HG03025 (cell line): ENCODE data around the gene SKIDA1.

ENCODE experiments used
- ATAC-seq: cut with Tn5 transposase; IDR thresholded peaks from one replicate; pipeline ENCODE4 v1.9.1; 2021; ENCODE audit warnings: mild to moderate bottlenecking, moderate library complexity; ENCODE audit not compliant: unreplicated experiment, low FRiP score

SKIDA1 gene

DNA sequence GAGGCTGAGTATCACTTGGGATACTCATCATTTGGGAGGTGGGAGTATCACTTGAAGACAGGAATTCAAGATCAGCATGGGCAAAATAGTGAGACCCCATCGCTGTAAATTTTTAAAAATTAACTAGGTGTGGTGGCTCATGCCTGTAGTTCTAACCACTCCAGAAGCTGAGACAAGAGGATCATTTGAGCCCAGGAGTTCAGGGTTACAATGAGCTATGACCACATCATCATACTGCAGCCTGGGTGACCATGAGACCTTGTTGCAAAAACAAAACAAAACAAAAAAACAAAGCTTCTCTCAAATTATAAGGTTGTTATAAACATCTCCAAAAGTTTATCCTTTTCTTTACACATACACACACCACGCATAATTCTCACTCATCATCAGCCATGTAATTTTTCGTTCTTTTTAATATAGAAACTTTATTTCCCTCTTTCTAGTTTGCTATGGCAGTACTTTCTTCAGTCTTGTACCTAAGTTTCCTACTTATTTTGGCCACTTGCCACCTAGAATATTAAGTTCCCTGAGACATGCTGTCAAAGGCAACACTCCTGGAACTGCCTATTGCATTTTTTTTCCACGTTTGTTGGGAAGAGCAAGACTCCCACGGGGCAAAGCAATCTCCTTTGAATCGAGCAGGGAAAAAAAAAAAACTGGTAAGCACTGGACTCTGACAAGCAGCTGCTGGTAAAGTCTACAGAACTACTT lies 37.1 kb downstream of the SKIDA1 start:
- ATAC-seq = no peak

DNA sequence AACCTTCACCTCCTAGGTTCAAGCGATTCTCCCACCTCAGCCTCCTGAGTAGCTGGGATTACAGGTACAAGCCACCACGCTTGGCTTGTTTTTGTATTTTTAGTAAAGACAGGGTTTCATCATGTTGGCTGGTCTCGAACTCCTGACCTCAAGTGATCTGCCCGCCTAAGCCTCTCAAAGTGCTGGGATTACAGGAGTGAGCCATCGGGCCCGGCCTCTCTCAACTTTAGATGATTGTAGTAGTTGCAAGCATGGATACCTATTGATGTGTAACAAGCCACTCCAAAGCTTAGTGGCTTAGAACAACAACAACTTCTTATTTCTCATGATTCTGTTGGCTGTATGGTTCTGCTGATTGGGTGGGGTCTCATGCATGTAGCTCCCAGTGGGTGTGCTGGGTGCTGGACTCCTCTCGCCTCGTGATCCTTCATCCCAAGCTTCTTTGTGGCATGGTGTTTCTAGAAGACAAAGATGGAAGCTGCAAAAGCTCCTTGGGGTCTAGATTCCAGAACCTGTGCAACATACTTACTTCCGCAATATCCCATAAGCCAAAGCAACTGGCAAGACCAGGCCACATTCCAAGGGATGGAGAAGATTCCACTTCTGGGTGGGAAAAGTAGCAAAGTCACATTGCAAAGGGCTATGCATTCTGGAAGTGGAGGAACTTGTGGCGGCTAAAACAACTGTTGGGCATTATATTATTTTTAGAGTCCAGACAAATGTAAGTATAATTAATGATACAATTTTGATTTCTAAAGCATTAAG lies 37.9 kb downstream of the SKIDA1 start:
- ATAC-seq = no peak

DNA sequence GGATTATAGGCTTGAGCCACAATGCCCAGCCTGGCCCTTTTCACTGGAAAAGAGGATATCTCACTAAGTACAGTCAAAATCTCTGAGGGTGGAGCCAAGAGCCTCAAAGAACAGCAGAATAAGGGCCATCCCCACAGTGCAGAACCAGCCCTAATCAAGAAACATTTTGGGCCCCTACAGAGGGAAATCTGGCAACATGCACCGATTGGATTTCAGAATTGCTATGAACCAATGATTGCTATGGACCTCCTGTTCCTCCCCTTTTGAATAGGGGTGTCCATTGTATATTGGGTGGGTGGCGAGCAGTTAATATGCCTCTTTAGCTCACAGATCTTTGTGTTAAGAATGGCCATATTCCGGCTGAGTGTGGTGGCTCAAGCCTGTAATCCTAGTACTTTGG lies 42.7 kb downstream of the SKIDA1 start:
- ATAC-seq = no peak

DNA sequence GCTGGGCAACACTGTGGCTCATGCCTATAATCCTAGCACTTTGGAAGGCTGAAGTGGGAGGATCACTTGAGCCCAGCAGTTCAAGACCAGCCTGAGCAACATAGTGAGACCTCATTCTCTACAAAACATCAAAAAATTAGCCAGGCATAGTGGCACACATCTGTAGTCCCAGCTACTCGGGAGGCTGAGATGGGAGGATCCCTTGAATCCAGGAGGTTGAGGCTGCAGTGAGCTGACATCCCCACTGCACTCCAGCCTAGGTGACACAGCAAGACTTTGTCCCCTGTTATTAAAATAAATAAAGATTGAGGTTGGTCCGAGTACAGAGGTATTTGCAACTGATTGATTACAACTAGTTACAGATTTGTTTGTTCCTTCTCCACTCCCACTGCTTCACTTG lies 44.1 kb downstream of the SKIDA1 start:
- no peak for ATAC-seq

DNA sequence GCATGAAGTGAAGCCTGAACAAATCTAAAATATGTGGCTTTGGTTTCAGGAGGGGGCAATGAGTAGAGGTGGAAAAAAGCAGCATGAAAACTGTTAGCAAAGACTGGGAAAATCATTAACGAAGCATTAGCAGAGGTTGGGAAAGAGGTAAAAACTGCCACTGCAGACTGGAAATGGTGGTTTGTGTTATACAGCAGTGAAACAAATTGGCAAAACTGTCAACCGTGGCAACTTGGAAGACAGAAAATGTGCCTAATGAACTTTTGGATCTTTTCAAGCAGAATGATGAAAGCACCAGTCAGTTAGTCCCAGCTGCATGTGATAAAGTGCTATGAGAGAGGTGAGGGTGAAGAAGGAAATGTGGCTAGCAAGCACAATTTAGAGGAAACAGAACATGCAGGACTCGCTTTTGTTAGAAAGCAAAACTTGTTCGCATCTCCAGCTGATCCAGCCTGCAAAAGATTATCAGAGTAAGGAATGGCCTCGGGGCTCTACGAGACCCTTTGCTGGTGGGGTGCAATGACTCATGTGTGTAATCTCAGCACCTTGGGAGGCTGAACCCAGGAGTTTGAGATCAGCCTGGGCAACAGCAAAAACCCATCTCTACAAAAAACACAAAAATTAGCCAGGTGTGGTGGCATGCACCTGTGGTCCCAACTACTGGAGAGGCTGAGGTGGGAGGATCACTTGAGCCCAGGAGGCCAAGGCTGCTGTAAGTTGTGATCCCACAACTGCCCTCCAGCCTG lies 45.7 kb downstream of the SKIDA1 start:
- ATAC-seq = no peak

DNA sequence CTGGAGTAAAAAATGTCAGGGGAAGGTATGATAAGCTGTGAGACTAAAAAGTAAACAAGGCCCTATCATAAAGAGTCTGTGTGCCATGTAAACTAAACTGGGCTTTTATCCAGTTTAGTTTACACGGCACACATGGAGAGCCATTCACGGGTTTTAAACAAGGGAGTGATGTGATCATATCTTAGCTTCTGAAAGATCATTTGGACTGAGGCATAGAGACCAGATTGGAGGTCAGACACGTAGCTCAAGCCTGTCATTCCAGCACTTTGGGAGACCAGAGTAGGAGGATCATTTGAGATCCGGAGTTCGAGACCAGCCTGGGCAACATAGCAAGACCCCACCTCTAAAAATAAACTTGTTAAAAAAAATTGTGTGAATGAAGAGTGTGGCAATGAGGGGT lies 50.1 kb downstream of the SKIDA1 start:
- ATAC-seq = no peak

DNA sequence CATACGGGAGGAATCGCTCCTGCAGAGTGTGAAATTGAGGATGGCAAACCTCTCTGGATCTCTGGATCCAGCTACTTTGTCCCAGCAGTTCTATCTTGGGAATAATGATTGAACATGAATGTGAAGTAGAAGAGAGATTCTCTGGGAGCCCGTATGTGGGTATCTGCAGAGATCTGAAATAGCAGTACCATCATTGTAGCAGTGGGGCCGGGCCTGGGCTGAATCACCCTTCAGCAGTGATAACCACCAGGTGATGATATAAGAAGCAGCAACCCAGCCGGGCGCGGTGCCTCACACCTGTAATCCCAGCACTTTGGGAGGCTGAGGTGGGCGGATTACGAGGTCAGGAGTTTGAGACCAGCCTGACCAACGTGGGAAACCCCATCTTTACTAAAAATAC lies 51.9 kb downstream of the SKIDA1 start:
- no peak for ATAC-seq

DNA sequence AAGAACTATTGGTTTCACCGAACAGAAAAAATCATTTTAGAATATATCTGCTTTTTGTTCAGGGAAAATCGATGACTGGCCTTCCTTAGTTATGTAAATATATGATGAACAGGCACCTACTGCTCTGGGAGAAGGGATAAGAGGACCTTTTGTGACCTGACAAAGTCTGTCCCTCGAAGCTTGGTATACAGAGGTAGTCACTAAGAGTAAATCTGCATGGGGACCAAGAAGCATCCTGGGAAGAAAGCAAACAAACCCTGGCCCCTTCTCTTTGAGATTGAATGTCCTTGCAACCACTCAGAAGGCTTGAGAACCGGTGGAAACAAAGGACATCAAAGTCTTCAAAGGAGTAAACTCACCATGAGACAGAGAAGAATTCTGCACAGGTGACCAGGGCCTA lies 52.3 kb downstream of the SKIDA1 start:
- ATAC-seq = no peak

DNA sequence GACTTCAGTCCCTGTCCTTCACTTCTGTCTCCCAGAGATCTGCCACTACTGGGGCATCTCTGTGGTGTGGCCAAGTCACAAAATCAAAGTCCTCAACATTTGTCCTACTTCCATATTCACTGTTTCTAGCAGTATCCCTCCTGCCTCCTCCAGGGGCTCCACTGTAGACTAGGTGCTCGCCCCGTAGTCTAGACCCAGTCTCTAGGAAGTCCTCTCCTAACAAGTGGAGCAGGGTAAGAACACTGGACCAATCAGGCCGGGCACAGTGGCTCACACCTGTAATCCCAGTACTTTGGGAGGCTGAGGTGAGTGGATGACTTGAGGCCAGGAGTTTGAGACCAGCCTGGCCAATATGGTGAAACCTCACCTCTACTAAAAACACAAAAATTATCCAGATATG lies 57.4 kb downstream of the SKIDA1 start:
- no peak for ATAC-seq

DNA sequence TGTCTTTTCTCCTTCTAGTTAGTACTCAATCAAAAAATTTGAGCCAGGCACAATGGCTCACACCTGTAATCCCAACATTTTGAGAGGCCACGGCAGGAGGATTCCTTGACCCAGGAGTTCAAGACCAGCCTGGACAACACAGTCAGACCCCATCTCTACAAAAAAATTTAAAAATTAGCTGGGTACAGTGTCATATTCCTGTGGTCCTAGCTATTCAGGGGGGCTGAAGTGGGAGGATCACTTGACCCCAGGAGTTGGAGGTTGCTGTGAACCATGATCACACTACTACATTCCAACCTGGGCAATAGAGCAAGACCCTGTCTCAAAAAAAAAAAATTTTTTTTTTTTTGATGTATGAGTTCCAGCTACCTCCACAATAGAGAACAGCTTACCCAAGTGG lies 57.8 kb downstream of the SKIDA1 start:
- no peak for ATAC-seq

DNA sequence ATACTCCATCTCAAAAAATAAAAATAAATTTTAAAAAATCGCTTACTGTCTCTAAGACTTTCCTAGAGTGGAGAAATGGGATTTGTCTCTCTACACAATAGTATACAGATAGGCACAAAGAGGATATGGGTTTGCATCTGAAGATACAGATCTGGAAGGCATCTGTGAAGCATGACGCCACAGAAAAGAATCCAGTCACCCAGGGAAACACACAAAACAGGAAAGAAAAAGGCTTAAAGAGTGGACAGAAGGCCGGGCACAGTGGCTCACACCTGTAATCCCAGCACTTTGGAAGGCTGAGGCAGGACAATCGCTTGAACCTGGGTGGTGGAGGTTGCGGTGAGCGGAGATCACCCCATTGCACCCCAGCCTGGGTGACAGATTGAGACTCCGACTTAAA lies 61.3 kb downstream of the SKIDA1 start:
- no peak for ATAC-seq
